Measurements from ENCODE around the gene CDH3. TPM values are rescaled to one million over a fixed set of nuclear protein-coding genes. Genes with fewer than 3 reads are reported as not detected.

Gene CDH3
- total RNA-seq, 5 donors from 2014 or later (not counting 1 experiment from before 2014, with no cell fraction given) = 0.36 to 1.1 (median 0.60) TPM; not detected in 1

DNA sequence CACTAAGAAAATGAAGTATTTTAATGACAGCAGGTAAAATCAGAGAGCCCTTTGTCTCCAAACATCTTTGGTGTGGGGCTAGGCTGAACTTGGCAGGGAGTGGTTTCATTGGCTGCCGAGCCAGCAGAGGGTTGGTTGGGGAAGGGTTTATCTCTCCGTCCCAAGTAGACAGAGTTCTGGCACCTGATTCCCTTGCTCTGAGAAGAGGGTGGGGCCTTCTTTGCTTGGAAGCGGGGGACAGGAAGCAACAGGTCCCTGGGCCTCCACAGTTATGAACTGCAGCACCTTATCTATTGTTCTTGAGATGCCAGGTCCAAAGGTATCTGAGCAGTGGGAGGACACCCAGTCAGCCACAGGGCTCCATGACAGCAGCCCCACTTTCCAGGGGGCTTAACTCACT lies 79.7 kb downstream of the CDH3 start:
- peaks cover 4 to 10% of the 10 kb centered on the region in 2 donors for H3K27me3 Mint-ChIP-seq
- no peaks in the 10 kb centered on the region for H3K36me3 Mint-ChIP-seq
- no peak overlapping the region for H3K27ac Mint-ChIP-seq
- H3K9me3 ChIP-seq = no peaks in the 10 kb centered on the region
- H3K27me3 ChIP-seq (replicated peaks in 1 of 2; ENCODE audit: control insufficient read depth in 2 of 2, extremely low read depth in 1 of 2, insufficient read depth in 2 of 2, low read length in 1 of 2) = no peaks in the 10 kb centered on the region
- ATAC-seq (replicated peaks in 1 of 4) (no peak), DNase-seq (no peak)
- H3K36me3 ChIP-seq (ENCODE audit: control insufficient read depth in 2 of 2, extremely low read depth in 1 of 2, insufficient read depth in 1 of 2, low read length in 1 of 2) = no peaks in the 10 kb centered on the region
- H3K4me1 Mint-ChIP-seq = no peaks in the 10 kb centered on the region
- ChIA-PET POLR2A (no interaction called here), CTCF (no interaction called here)
- H3K4me3 Mint-ChIP-seq = no peak overlapping the region
- no peaks in the 10 kb centered on the region for H3K9me3 Mint-ChIP-seq
- WGBS (ENCODE audit: insufficient coverage) = 83% methylated on average over 1 of the region's 3 CpGs
- H3K27ac ChIP-seq (ENCODE audit: low read length) = no peak overlapping the region
- H3K4me3 ChIP-seq (ENCODE audit: control insufficient read depth in 1 of 2, extremely low read depth in 1 of 2, low read length in 1 of 2) = no peak overlapping the region
- H3K4me1 ChIP-seq (ENCODE audit: control insufficient read depth in 1 of 2, extremely low read depth in 1 of 2, insufficient read depth in 2 of 2, low read length in 2 of 2) = no peaks in the 10 kb centered on the region

DNA sequence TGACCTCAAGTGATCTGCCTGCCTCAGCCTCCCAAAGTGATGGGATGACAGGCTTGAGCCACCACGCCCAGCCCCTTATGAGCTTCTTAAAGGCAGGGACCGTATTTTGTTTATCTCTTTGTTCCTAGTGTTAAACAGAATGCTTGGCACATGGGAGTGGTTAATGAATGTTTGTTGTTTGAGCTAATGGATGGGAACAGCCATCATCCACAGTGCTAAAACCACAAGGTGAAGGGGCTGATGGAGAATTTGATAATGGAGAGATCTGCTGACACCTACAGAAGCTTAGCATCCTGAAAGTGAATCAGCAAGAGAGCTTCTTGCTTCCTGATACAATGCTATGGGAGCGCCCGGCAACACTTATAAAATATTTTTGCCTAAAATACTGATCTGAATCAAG lies 83.4 kb downstream of the CDH3 start:
- Histone ChIP-seq H3K4me1 (ENCODE audit: control insufficient read depth in 1 of 2, extremely low read depth in 1 of 2, insufficient read depth in 2 of 2, low read length in 2 of 2) (no peaks in the 10 kb centered on the region), H3K36me3 (ENCODE audit: control insufficient read depth in 2 of 2, extremely low read depth in 1 of 2, insufficient read depth in 1 of 2, low read length in 1 of 2) (no peaks in the 10 kb centered on the region), H3K4me3 (ENCODE audit: control insufficient read depth in 1 of 2, extremely low read depth in 1 of 2, low read length in 1 of 2) (no peak overlapping the region), H3K27ac (ENCODE audit: low read length) (no peak overlapping the region), H3K27me3 (replicated peaks in 1 of 2; ENCODE audit: control insufficient read depth in 2 of 2, extremely low read depth in 1 of 2, insufficient read depth in 2 of 2, low read length in 1 of 2) (peaks cover 0 to 8% of the 10 kb centered on the region in 2 experiments), H3K9me3 (no peaks in the 10 kb centered on the region)
- 75% methylated on average over 2 of the region's 4 CpGs for WGBS (ENCODE audit: insufficient coverage)
- Mint-ChIP-seq H3K27ac (no peak overlapping the region), H3K9me3 (no peaks in the 10 kb centered on the region), H3K27me3 (peaks cover 4 to 10% of the 10 kb centered on the region in 2 donors), H3K4me1 (no peaks in the 10 kb centered on the region), H3K4me3 (no peak overlapping the region), H3K36me3 (no peaks in the 10 kb centered on the region)
- no peak for ATAC-seq (replicated peaks in 1 of 4)
- POLR2A ChIA-PET = no interaction called here
- no peak for DNase-seq
- CTCF ChIA-PET = interaction anchor here in 1 of 2 donors (0.5 kb wide), 1 partner anchor 118 kb away, joined by 5 read pairs; no protein-coding TSS in a partner anchor

DNA sequence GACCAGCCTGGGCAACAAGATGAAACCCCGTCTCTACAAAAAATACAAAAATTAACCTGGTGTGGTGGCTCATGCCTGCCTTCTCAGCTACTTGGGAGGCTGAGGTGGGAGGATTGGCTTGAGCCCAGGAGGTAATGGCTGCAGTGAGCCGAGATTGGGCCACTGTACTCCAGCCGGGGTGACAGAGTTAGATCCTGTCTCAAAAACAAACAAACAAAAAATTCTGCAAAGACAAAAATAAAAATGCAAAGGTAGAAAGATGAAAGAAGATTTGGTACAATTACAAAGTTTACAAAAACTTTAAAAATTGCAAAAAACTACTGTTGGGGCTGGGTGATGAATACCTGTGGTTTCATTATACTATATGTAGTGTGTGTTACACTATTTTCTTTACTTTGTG lies 86.5 kb downstream of the CDH3 start:
- Mint-ChIP-seq H3K4me3 (no peak overlapping the region), H3K36me3 (no peaks in the 10 kb centered on the region), H3K27ac (no peak overlapping the region), H3K9me3 (no peaks in the 10 kb centered on the region), H3K4me1 (peaks cover 0 to 3% (median 0%) of the 10 kb centered on the region in 3 donors), H3K27me3 (peaks cover 16 to 33% of the 10 kb centered on the region in 2 donors)
- POLR2A ChIA-PET = interaction anchor here in 1 of 2 donors (0.6 kb wide), 1 partner anchor 19 kb away, joined by 3 read pairs; no protein-coding TSS in a partner anchor
- no peaks in the 10 kb centered on the region for H3K36me3 ChIP-seq (ENCODE audit: control insufficient read depth in 2 of 2, extremely low read depth in 1 of 2, insufficient read depth in 1 of 2, low read length in 1 of 2)
- peaks cover 0 to 23% of the 10 kb centered on the region in 2 experiments for H3K27me3 ChIP-seq (replicated peaks in 1 of 2; ENCODE audit: control insufficient read depth in 2 of 2, extremely low read depth in 1 of 2, insufficient read depth in 2 of 2, low read length in 1 of 2)
- no peak overlapping the region for H3K27ac ChIP-seq (ENCODE audit: low read length)
- DNase-seq (no peak), ATAC-seq (replicated peaks in 1 of 4) (no peak)
- H3K9me3 ChIP-seq = no peaks in the 10 kb centered on the region
- no peak overlapping the region for H3K4me3 ChIP-seq (ENCODE audit: control insufficient read depth in 1 of 2, extremely low read depth in 1 of 2, low read length in 1 of 2)
- CTCF ChIA-PET = no interaction called here
- no peaks in the 10 kb centered on the region for H3K4me1 ChIP-seq (ENCODE audit: control insufficient read depth in 1 of 2, extremely low read depth in 1 of 2, insufficient read depth in 2 of 2, low read length in 2 of 2)
- WGBS (ENCODE audit: insufficient coverage) = no CpG with 5 or more reads among the region's 3 CpGs

DNA sequence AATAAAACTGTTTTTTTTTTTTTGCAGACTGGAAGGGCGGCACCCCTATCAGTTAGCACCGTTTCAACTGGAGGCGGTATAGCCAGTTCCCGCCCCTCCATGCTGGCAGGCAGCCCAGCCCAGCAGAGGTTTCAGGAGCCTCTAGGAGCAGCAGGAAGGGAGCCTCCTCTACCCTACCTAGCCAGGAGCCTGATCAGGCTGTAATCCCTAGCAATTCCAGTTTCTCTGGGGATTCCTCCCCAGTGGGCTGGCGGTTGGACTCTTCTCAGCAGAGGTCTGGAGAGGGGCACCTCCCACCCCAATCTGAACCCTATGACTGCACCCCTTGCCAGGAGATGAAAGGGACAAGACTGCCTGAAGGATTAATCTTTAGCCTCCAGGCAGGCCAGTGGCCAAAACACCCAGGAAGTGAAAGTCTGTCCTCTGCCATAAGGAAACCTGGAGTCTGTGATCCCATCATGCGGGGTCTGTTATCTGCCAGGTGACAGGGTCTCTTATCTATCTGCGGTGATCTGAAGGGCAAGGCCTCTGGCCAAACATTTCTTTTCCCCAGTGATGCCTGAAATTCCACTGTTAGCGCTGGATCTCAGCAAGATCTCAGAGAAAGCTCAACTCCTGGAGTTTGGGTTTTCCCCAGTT lies 87.1 kb downstream of the CDH3 start:
- ATAC-seq (replicated peaks in 1 of 4) (no peak), DNase-seq (no peak)
- no peaks in the 10 kb centered on the region for H3K9me3 Mint-ChIP-seq
- no peaks in the 10 kb centered on the region for H3K36me3 Mint-ChIP-seq
- peaks cover 20 to 36% of the 10 kb centered on the region in 2 donors for H3K27me3 Mint-ChIP-seq
- H3K27ac ChIP-seq (ENCODE audit: low read length) = no peak overlapping the region
- no peaks in the 10 kb centered on the region for H3K9me3 ChIP-seq
- ChIA-PET CTCF (no interaction called here), POLR2A (interaction anchor here in 1 of 2 donors (0.6 kb wide), 1 partner anchor 20 kb away, joined by 3 read pairs; no protein-coding TSS in a partner anchor)
- H3K4me1 ChIP-seq (ENCODE audit: control insufficient read depth in 1 of 2, extremely low read depth in 1 of 2, insufficient read depth in 2 of 2, low read length in 2 of 2) = peaks cover 0 to 4% of the 10 kb centered on the region in 2 experiments
- no peak overlapping the region for H3K27ac Mint-ChIP-seq
- WGBS (ENCODE audit: insufficient coverage) = 77% methylated on average over 4 of the region's 8 CpGs
- peaks cover 0 to 6% (median 3%) of the 10 kb centered on the region in 3 donors for H3K4me1 Mint-ChIP-seq
- no peak overlapping the region for H3K4me3 Mint-ChIP-seq
- no peaks in the 10 kb centered on the region for H3K36me3 ChIP-seq (ENCODE audit: control insufficient read depth in 2 of 2, extremely low read depth in 1 of 2, insufficient read depth in 1 of 2, low read length in 1 of 2)
- no peak overlapping the region for H3K4me3 ChIP-seq (ENCODE audit: control insufficient read depth in 1 of 2, extremely low read depth in 1 of 2, low read length in 1 of 2)
- H3K27me3 ChIP-seq (replicated peaks in 1 of 2; ENCODE audit: control insufficient read depth in 2 of 2, extremely low read depth in 1 of 2, insufficient read depth in 2 of 2, low read length in 1 of 2) = peaks cover 0 to 29% of the 10 kb centered on the region in 2 experiments

DNA sequence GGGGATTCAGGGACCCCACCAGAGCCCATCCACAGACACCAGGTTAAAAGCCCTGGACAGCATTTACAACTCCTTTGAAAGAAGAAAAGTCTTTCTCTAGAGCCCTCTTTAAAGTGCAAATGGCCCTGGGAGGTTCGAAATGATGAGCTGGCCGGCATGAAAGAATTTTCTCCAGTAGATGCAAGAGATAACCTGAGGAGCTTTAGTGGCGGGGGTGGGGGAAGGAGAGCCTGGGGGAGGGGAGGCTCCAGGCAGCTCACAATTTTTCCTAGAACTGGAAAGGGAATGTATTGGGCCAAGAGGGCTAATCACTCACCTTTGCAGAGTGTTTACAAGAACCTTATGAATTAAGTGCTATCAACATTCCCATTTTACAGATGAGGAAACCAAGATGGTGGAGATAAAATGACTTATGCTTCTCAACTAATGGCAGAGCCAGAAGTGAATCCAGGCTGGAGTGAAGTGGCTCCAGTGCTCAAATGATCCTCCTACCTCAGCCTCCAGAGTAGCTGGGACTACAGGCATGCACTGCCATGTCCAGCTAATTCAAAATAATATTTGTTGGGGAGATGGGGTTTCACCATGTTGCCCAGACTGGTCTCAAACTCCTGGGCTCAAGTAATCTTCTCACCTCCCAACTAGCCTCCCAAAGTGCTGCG lies 87.8 kb downstream of the CDH3 start:
- DNase-seq = no peak
- ATAC-seq (replicated peaks in 1 of 4) = no peak
- H3K27ac Mint-ChIP-seq = no peak overlapping the region
- WGBS (ENCODE audit: insufficient coverage) = no CpG with 5 or more reads among the region's 4 CpGs
- Histone ChIP-seq H3K9me3 (no peaks in the 10 kb centered on the region), H3K4me1 (ENCODE audit: control insufficient read depth in 1 of 2, extremely low read depth in 1 of 2, insufficient read depth in 2 of 2, low read length in 2 of 2) (peaks cover 0 to 11% of the 10 kb centered on the region in 2 experiments), H3K36me3 (ENCODE audit: control insufficient read depth in 2 of 2, extremely low read depth in 1 of 2, insufficient read depth in 1 of 2, low read length in 1 of 2) (no peaks in the 10 kb centered on the region), H3K4me3 (ENCODE audit: control insufficient read depth in 1 of 2, extremely low read depth in 1 of 2, low read length in 1 of 2) (no peak overlapping the region), H3K27me3 (replicated peaks in 1 of 2; ENCODE audit: control insufficient read depth in 2 of 2, extremely low read depth in 1 of 2, insufficient read depth in 2 of 2, low read length in 1 of 2) (peaks cover 0 to 35% of the 10 kb centered on the region in 2 experiments), H3K27ac (ENCODE audit: low read length) (no peak overlapping the region)
- peaks cover 0 to 9% (median 5%) of the 10 kb centered on the region in 3 donors for H3K4me1 Mint-ChIP-seq
- no peak overlapping the region for H3K4me3 Mint-ChIP-seq
- H3K36me3 Mint-ChIP-seq = no peaks in the 10 kb centered on the region
- H3K27me3 Mint-ChIP-seq = peaks cover 24 to 41% of the 10 kb centered on the region in 2 donors
- CTCF ChIA-PET = no interaction called here
- POLR2A ChIA-PET = no interaction called here
- H3K9me3 Mint-ChIP-seq = no peaks in the 10 kb centered on the region

DNA sequence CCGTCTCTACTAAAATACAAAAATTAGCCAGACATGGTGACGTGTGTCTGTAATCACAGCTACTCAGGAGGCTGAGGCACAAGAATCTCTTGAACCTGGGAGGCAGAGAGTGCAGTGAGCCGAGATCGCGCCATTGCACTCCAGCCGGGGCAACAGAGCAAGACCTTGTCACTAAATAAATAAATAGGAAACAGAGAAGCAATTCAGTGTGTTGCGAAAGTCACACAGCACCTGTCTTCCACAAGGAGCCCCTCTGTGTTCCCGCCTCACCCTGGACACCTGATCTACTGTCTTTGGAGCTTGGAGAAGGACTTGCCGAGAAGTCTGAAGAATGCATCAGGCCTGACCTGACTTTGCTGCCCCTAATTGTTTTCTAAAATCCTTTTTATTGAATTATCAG lies 88.5 kb downstream of the CDH3 start:
- 89% methylated on average over 3 of the region's 9 CpGs for WGBS (ENCODE audit: insufficient coverage)
- Histone ChIP-seq H3K27me3 (replicated peaks in 1 of 2; ENCODE audit: control insufficient read depth in 2 of 2, extremely low read depth in 1 of 2, insufficient read depth in 2 of 2, low read length in 1 of 2) (peaks cover 0 to 42% of the 10 kb centered on the region in 2 experiments), H3K27ac (ENCODE audit: low read length) (no peak overlapping the region), H3K4me3 (ENCODE audit: control insufficient read depth in 1 of 2, extremely low read depth in 1 of 2, low read length in 1 of 2) (no peak overlapping the region), H3K9me3 (no peaks in the 10 kb centered on the region), H3K36me3 (ENCODE audit: control insufficient read depth in 2 of 2, extremely low read depth in 1 of 2, insufficient read depth in 1 of 2, low read length in 1 of 2) (no peaks in the 10 kb centered on the region), H3K4me1 (ENCODE audit: control insufficient read depth in 1 of 2, extremely low read depth in 1 of 2, insufficient read depth in 2 of 2, low read length in 2 of 2) (peaks cover 2 to 15% of the 10 kb centered on the region in 2 experiments)
- Mint-ChIP-seq H3K4me1 (peaks cover 0 to 9% (median 5%) of the 10 kb centered on the region in 3 donors), H3K27ac (no peak overlapping the region), H3K4me3 (no peak overlapping the region), H3K27me3 (peaks cover 26 to 39% of the 10 kb centered on the region in 2 donors), H3K36me3 (no peaks in the 10 kb centered on the region), H3K9me3 (no peaks in the 10 kb centered on the region)
- ChIA-PET POLR2A (no interaction called here), CTCF (no interaction called here)
- DNase-seq = no peak
- ATAC-seq (replicated peaks in 1 of 4) = no peak

All from T-cell (primary cell).